GM19455 (cell line): Measurements from ENCODE around the gene SCD.
A peak's percentile ranks its signal among the peaks of the same experiment; 100 is the strongest.
"Not testable (repeated sequence)": the region's sequence is repeated elsewhere in the genome, so short reads cannot be mapped to it uniquely, and the experiment has no call there.

Experiments used
- ATAC-seq: cut with Tn5 transposase; IDR thresholded peaks from one replicate; pipeline ENCODE4 v1.9.1; 2021; ENCODE audit not compliant: unreplicated experiment

Gene SCD

DNA sequence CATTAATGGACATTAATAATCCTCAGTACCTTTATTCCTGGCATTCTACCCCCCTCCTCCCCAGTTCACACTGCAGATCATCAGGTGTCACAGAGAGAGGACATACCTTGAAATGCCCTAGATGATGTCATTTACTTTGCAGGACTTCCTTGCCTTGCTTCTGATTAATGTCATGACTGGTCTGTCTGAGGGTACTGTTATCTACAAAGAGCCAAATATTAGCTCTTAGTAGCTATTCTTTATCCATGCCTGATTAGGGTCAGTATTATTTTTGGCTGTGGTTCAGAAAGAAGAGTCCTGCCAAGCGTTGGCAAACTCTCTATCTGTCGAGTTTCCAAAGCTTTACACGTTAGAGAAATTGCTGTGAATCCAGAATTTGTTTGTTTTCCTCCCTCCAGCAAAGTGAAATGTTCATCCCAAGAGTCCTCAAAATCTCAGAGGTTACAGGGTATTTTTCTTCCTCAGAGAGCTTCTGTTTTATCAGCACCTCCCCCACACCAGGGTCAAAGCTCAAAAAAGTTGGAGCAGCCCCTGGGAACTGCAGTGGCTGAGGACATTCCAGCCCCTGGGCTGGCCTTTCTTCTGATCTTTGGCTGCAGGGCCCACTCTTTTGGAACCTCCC is 12.6 kb downstream of the SCD start:
- ATAC-seq: no peak

DNA sequence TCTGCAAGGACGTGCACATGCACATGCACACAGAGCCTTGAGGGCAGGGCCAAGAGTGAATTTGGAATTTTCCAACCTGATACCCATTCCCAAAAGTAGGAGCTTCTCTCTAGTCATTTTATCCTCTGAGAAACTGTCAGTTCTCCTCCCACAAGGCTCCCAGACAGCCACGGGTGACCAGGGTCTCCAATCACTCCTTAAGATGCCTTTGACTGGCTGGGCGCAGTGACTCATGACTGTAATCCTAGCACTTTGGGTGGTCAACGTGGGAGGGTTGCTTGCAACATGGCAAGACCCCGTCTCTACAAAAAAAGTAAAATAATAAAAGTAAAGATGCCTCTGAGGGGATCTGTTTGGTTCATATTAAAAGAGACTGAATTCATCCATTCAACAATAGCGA is 13.2 kb downstream of the SCD start:
- no peak for ATAC-seq

DNA sequence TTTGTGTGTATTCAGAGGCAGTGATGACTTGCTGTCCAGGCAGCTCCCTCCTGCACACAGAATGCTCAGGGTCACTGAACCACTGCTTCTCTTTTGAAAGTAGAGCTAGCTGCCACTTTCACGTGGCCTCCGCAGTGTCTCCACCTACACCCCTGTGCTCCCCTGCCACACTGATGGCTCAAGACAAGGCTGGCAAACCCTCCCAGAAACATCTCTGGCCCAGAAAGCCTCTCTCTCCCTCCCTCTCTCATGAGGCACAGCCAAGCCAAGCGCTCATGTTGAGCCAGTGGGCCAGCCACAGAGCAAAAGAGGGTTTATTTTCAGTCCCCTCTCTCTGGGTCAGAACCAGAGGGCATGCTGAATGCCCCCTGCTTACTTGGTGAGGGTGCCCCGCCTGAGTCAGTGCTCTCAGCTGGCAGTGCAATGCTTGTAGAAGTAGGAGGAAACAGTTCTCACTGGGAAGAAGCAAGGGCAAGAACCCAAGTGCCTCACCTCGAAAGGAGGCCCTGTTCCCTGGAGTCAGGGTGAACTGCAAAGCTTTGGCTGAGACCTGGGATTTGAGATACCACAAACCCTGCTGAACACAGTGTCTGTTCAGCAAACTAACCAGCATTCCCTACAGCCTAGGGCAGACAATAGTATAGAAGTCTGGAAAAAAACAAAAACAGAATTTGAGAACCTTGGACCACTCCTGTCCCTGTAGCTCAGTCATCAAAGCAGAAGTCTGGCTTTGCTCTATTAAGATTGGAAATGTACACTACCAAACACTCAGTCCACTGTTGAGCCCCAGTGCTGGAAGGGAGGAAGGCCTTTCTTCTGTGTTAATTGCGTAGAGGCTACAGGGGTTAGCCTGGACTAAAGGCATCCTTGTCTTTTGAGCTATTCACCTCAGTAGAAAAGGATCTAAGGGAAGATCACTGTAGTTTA is 15.8 kb downstream of the SCD start:
- ATAC-seq: no peak

DNA sequence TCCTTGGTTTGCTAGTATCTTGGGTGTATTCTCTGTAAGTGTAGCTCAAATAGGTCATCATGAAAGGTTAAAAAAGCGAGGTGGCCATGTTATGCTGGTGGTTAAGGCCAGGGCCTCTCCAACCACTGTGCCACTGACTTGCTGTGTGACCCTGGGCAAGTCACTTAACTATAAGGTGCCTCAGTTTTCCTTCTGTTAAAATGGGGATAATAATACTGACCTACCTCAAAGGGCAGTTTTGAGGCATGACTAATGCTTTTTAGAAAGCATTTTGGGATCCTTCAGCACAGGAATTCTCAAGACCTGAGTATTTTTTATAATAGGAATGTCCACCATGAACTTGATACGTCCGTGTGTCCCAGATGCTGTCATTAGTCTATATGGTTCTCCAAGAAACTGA is 17.1 kb downstream of the SCD start:
- no peak for ATAC-seq

GRCh38 chr10:100364735-100365391 is 17.8 kb downstream of the SCD start:
- no peak for ATAC-seq

DNA sequence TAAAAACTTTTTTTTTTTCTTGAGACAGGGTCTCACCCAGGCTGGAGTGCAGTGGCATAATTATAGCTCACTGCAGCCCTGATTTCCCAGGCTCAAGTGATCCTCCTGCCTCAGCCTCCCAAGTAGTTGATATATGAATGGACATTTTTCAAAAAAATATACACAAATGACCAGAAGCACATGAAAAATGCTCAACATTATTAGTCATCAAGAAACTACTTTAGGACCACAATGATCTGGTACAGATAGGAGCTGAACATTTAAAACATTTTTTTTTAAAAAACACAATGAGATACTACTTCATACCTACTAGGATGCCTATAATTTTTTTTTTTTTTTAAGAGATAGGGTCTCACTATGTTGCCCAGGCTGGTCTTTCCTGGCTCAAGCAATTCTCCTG is 21.7 kb downstream of the SCD start:
- ATAC-seq: no peak

DNA sequence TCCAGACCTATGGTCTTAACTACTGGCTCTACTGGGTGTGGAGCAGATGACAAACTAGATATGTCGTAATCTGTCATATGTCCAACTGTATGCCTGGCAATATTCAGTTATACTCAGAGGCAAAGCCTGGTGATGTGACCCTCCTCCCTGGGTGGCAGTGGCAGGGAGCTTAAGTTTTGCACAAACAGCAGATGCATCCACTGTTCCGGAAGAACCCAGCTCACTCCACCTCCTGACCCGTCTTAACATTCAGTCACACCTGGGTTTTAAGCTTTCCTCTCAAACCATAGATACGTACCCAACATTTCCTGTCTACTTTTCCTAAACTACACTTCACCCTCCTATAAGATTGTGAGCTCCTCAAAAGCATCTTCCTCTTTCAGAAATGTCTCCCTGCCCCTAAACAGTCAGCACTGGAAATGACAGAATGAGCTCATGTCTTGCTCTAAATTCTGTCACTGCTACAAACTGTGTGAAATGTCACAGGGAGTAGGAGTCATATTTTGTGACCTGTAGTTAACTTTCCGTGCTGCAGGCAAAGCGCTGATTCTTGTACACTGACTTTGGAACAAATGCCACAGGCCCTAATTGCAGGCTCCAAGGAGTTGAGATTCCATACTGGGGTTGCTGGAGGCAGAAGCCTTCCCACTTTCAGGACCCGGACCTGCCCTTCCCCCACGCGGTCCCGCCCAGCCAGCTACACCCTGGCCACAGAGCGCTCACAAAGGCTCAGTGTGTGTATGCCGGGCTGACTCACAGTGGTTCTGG is 23.9 kb downstream of the SCD start:
- no peak for ATAC-seq

DNA sequence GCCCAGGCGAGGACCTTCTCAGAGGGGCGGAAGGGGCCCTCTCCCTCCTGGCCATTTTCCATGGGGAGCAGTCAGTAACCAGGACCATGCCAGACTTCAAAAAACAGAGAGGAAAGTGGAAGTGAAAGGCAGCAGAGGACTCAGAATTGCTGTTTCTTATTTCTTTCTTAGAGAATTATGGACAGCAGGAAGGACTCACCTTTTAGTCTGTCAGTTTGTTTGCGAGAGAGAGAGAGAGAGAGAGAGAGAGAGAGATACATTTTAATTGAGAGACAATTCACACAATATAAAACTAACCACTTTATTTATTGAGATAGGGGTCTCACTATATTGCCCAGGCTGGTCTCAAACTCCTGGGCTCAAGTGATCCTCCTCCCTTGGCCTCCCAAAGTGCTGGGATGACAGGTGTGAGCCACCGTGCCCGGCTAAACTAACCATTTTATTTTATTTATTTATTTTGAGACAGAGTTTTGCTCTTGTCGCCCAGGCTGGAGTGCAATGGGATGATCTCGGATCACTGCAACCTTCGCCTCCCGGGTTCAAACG is 24.5 kb downstream of the SCD start:
- ATAC-seq: no peak

DNA sequence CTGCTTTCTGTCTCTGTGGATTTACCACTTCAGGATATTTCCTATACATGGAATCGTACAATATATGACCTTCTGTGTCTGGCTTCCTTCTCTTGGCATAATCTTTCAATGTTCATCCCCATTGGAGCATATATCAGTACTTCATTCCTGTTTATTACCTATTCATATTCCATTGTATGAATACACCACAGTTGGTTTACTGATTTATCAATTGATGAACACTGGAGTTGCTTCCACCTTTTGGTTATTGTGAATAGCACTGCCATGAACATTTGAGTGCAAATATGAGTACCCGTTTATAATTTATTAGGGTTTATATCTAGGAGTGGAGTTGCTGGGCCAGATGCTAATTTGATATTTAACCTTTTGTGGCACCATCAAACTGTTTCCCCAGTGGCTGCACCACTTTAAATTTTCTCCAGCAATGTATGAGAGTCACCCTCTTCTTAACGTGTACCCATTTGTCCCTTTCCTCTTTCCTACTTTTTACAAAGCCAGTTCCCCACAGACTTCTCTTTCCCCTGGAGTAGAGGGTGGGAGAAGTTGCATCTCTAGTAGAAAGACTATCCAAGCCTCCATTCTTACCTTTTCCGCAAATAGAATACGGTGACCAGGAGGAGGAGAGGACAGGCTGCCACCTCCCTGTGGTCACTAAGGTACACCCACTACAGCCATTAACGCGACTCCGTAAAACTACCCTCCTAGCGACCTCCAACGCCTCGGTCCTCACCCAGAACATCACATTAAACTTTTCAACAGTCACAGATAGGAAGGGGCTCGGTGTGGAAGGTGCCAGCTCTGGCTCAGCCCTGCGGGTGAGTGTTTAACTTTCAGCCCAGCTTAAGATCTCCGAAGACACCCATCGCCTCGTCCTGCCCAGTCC is 25.6 kb downstream of the SCD start:
- ATAC-seq: no peak

GRCh38 chr10:100373298-100374199 is 26.5 kb downstream of the SCD start:
- ATAC-seq: peak; percentile 95

GRCh38 chr10:100374200-100374655 is 27.2 kb downstream of the SCD start:
- no peak for ATAC-seq

DNA sequence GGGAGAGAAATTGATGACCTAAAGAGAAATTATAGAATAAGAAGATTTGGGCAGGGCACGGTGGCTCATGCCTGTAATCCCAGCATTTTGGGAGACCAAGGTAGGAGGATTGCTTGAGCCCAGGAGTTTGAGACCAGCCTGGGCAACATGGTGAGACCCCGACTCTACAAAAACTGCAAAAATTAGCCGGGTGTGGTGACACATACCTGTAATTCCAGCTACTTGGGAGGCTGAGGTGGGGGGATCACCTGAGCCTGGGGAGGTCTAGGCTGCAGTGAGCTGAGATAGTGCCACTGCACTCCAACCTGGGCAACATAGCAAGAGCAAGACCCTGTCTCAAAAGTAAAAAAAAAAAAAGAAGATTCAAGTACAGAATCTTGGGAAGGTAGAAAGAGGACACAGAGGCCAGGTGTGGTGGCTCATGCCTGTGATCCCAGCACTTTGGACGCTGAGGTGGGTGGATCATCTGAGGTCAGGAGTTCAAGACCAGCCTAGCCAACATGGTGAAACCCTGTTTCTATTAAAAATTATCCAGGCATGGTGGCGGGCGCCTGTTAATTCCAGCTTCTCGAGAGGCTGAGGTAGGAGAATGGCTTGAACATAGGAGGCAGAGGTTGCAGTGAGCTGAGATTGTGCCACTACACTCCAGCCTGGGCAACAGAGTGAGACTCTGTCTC is 27.8 kb downstream of the SCD start:
- not testable (repeated sequence) for ATAC-seq

- ATAC-seq: not testable (repeated sequence)
Measured at GRCh38 chr10:100376656-100377055, 29.6 kb downstream of the SCD start.

- ATAC-seq: no peak
Measured at GRCh38 chr10:100377830-100378229, 30.8 kb downstream of the SCD start.

DNA sequence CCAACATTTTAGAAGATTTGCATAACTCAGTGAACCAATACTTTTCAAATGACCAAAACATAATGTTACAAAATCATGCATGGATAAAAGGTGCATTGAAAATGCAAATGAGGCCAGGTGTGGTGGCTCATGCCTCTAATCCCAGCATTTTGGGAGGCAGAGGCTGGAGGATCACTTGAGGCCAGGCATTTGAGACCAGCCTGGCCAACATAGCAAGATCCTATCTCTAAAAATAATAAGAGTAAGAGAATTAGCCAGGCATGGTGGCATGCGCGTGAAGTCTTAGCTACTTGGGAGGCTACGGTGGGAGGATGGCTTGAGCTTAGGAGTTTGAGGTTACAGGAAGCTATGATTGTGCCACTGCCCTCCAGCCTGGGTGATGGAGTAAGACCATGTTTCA is 33.4 kb downstream of the SCD start:
- ATAC-seq: no peak

- no peak for ATAC-seq
Measured at GRCh38 chr10:100382553-100382952, 35.5 kb downstream of the SCD start.

DNA sequence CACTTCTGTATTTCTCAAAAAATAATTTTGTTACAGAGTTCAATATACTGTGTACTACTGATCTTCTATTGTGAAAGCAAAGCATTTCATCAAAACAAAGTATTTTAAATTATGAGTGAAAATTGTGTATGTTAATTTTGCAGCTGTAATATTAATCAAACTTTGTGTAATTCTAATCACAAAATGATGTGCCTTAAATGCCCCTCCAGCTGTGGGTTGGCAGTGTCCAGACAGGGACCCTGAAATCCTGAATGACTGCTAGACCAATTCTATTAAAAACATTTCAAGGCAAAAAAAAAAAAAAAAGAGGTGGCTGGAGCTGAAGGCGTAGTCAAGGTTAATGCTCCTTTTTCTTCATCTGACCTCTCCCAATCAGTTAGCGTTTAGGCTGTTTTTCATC is 36.2 kb downstream of the SCD start:
- no peak for ATAC-seq
